Pancreas (tissue), 10 donors: ENCODE results near the gene MYLK4. TPM values are rescaled to one million over a fixed set of nuclear protein-coding genes. Genes with fewer than 3 reads are reported as not detected.

Source experiments
- ATAC-seq, 4 donors: fragments of 200-7000 bp; cut with Tn5 transposase; one replicate each; pipeline versions ENCODE4 v1.8.0 to v1.9.1; 2020; ENCODE audit warnings: mild to moderate bottlenecking in 4 of 4, moderate library complexity in 4 of 4
- DNase-seq, 6 donors: peaks; one replicate each; pipeline ENCODE4 v3.0.0-alpha.2; 2020
- FAIRE-seq: peaks from 2 replicates; lab custom pipeline; 2012; peaks lifted over from hg19 to GRCh38; lab: Jason Lieb, UNC
- H3K27ac ChIP-seq, 4 donors: fragments of 200-600 bp; sonication (generic); 1 replicate in 3 of 4; 2 replicates in 1 of 4; pipeline versions ENCODE4 v1.5.0 to v1.8.0; 2020
- H3K27me3 ChIP-seq, 4 donors: fragments of 200-600 bp; one replicate each; pipeline ENCODE4 v1.8.0; 2021
- H3K36me3 ChIP-seq, 3 donors: fragments of 200-600 bp; sonication (generic) in 1 of 3; one replicate each; pipeline versions ENCODE4 v1.5.0 to v1.8.0; 2020 to 2021
- H3K4me1 ChIP-seq, 3 donors: fragments of 200-600 bp; one replicate each; pipeline ENCODE4 v1.8.0; 2021
- H3K4me3 ChIP-seq, 4 donors: fragments of 200-600 bp; sonication (generic) in 2 of 4; one replicate each; pipeline versions ENCODE4 v1.5.0 to v1.8.0; 2020 to 2021
- H3K9me3 ChIP-seq, 4 donors: fragments of 200-600 bp; one replicate each; pipeline ENCODE4 v1.8.0; 2021
- whole genome bisulfite sequencing, 2 donors: extraction: QIAGEN DNeasy Blood & Tissue Kit; methylation state at CpG; one replicate each; pipeline ENCODE4 v1.1.7; 2013; 5-methylcytosine and 5-hydroxymethylcytosine counted together
- intact Hi-C, 3 donors: fragments of 100-400 bp; cut with DNase I; formaldehyde crosslinking; loops; one replicate each; pipeline versions ENCODE4 v1.11.1 to v1.14.2; 2022
- polyA plus RNA-seq, 2 donors: library from polyadenylated mRNA; stranded (reverse); fragments of 200-250 nt; gene quantifications; one replicate each; pipeline ENCODE4 v1.2.3, GENCODE V29; 2013
- total RNA-seq, 6 donors: library from RNA; stranded (reverse); fragmentation: NEBNext Ultra II Directional in 4 of 6; extraction: Animal tissue kit (Norgen Biotek cat#: 25700) in 4 of 6; gene quantifications; one replicate each; pipeline versions ENCODE4 v1.2.1 to v1.2.4, GENCODE V29; 2021 to 2023
- TF ChIP-seq, protein P1 (sequence below), 4 donors: fragments of 200-600 bp; sonication (generic) in 3 of 4; IDR thresholded peaks; one replicate each; pipeline versions ENCODE4 v1.5.0 to v1.8.0; 2021; ENCODE audit warnings: antibody characterized with exemption in 4 of 4
- donor health status: healthy with polysubstance abuse.
- donor health status: DM: no; HTN: no; CAD: no; lungs with moderate emphysema.
- donor health status: DM: no; HTN: no; CAD: no.
- donor health status: control.
- donor health status: control.
- donor health status: Bipolar disorder and iron deficiency.
- donor health status: DM: yes; HTN: yes; CAD: no.
- donor health status: DM: no; HTN: no; CAD: no.
- donor health status: DM: no; HTN: no; CAD: no.
- donor health status: DM: yes; HTN: yes; CAD: no.

MYLK4 gene
- total and polyA plus RNA-seq, 8 donors: 0.27 to 1.0 (median 0.41) TPM

DNA sequence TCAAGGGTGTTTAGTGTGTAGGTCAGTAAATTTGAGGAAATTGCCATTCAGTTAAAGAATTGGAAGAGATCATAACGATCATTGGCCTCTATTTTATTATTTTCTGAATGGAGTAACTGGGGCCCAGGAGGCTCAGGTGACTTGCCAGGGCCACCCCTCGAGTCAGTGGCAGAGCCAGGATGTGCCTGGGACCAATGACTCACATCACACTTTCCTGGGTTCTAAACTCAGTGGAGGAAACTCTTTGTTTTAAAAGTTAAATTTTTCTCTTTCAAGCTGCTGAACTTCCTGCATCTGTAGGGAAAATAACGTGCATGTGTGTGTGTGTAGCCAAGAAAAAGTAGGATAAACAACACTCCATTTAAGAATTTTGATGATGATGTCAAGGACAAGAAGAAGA, 135.5 kb downstream of the MYLK4 start:
- ATAC-seq: no peak
- 43 to 59% methylated on average over 3 of the region's 3 CpGs for WGBS, 2 donors
- no peak for FAIRE-seq
- Histone ChIP-seq H3K27ac (no peak overlapping the region), H3K27me3 (no peaks in the 10 kb centered on the region), H3K36me3 (no peaks in the 10 kb centered on the region), H3K9me3 (no peaks in the 10 kb centered on the region), H3K4me3 (no peak overlapping the region), H3K4me1 (no peaks in the 10 kb centered on the region)
- TF ChIP-seq, protein P1, sequence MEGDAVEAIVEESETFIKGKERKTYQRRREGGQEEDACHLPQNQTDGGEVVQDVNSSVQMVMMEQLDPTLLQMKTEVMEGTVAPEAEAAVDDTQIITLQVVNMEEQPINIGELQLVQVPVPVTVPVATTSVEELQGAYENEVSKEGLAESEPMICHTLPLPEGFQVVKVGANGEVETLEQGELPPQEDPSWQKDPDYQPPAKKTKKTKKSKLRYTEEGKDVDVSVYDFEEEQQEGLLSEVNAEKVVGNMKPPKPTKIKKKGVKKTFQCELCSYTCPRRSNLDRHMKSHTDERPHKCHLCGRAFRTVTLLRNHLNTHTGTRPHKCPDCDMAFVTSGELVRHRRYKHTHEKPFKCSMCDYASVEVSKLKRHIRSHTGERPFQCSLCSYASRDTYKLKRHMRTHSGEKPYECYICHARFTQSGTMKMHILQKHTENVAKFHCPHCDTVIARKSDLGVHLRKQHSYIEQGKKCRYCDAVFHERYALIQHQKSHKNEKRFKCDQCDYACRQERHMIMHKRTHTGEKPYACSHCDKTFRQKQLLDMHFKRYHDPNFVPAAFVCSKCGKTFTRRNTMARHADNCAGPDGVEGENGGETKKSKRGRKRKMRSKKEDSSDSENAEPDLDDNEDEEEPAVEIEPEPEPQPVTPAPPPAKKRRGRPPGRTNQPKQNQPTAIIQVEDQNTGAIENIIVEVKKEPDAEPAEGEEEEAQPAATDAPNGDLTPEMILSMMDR (IDR thresholded peaks at IDR 0.05): no peak
- DNase-seq: no peak
- intact Hi-C loops: no loop called here

GRCh38 chr6:2614846-2615245, 135.9 kb downstream of the MYLK4 start:
- H3K27me3 ChIP-seq: no peaks in the 10 kb centered on the region
- H3K4me1 ChIP-seq: no peaks in the 10 kb centered on the region
- 68 to 81% methylated on average over 5 of the region's 5 CpGs for WGBS, 2 donors
- DNase-seq (no peak), ATAC-seq (no peak), FAIRE-seq (no peak)
- TF ChIP-seq, protein P1 (IDR thresholded peaks at IDR 0.05): no peak
- no peak overlapping the region for H3K27ac ChIP-seq
- no peak overlapping the region for H3K4me3 ChIP-seq
- intact Hi-C loops: no loop called here
- H3K9me3 ChIP-seq: no peaks in the 10 kb centered on the region
- no peaks in the 10 kb centered on the region for H3K36me3 ChIP-seq

DNA sequence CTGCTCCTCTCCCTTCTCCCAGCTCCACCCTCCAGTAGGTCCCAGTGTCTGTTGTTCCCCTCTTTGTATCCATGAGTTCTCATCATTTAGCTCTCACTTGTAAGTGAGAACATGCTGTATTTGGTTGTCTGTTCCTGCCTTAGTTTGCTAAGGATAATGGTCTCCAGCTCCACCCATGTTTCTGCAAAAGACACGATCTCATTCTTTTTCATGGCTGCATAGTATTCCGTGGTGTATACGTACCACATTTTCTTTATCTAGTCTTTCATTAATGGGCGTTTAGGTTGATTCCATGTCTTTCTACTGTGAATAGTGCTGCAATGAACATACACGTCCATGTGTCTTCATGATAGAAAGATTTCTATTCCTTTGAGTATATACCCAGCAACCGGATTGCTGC, 136.6 kb downstream of the MYLK4 start:
- H3K4me1 ChIP-seq: no peaks in the 10 kb centered on the region
- H3K36me3 ChIP-seq: no peaks in the 10 kb centered on the region
- intact Hi-C loops: no loop called here
- FAIRE-seq (no peak), DNase-seq (no peak), ATAC-seq (no peak)
- no peak overlapping the region for H3K27ac ChIP-seq
- no peaks in the 10 kb centered on the region for H3K27me3 ChIP-seq
- TF ChIP-seq, protein P1 (IDR thresholded peaks at IDR 0.05): no peak
- WGBS, 2 donors: 75 to 77% methylated on average over 6 of the region's 6 CpGs
- H3K4me3 ChIP-seq: no peak overlapping the region
- H3K9me3 ChIP-seq: no peaks in the 10 kb centered on the region

Other genes with a start within 250 kb of the MYLK4 start
- gene WRNIP1, start 14.5 kb upstream of the MYLK4 start, total RNA-seq: 10 to 100 TPM; 19.2 to 24.9 (median 23.2) TPM
- gene WRNIP1, start 14.5 kb upstream of the MYLK4 start, polyA plus RNA-seq: 10 to 100 TPM; 35.7 to 45.7 TPM
- gene SERPINB1, start 90.9 kb upstream of the MYLK4 start, total RNA-seq: 100 to 1,000 TPM in 5 of 6 donors, 10 to 100 TPM in 1; 94.1 to 285 (median 190) TPM
- 10 to 100 TPM; 68.1 to 75.8 TPM for gene SERPINB1, start 90.9 kb upstream of the MYLK4 start, polyA plus RNA-seq
- gene SERPINB9, start 152.4 kb upstream of the MYLK4 start, total RNA-seq: 1 to 10 TPM in 4 of 6 donors, under 1 TPM in 2; 0.65 to 4.8 (median 1.4) TPM
- gene SERPINB9, start 152.4 kb upstream of the MYLK4 start, polyA plus RNA-seq: 1 to 10 TPM; 1.2 to 1.4 TPM
- 100 to 1,000 TPM in 2 of 6 donors, 10 to 100 TPM in 4; 77.7 to 110 (median 97.3) TPM for gene SERPINB6, start 220.6 kb upstream of the MYLK4 start, total RNA-seq
- 100 to 1,000 TPM; 108 to 193 TPM for gene SERPINB6, start 220.6 kb upstream of the MYLK4 start, polyA plus RNA-seq
- 10 to 100 TPM; 12.7 to 21.6 (median 18.0) TPM for gene NQO2, start 249.0 kb upstream of the MYLK4 start, total RNA-seq
- gene NQO2, start 249.0 kb upstream of the MYLK4 start, polyA plus RNA-seq: 10 to 100 TPM; 21.2 to 23.0 TPM